ENCODE data around the gene CCR3.

The CCR3 gene

DNA sequence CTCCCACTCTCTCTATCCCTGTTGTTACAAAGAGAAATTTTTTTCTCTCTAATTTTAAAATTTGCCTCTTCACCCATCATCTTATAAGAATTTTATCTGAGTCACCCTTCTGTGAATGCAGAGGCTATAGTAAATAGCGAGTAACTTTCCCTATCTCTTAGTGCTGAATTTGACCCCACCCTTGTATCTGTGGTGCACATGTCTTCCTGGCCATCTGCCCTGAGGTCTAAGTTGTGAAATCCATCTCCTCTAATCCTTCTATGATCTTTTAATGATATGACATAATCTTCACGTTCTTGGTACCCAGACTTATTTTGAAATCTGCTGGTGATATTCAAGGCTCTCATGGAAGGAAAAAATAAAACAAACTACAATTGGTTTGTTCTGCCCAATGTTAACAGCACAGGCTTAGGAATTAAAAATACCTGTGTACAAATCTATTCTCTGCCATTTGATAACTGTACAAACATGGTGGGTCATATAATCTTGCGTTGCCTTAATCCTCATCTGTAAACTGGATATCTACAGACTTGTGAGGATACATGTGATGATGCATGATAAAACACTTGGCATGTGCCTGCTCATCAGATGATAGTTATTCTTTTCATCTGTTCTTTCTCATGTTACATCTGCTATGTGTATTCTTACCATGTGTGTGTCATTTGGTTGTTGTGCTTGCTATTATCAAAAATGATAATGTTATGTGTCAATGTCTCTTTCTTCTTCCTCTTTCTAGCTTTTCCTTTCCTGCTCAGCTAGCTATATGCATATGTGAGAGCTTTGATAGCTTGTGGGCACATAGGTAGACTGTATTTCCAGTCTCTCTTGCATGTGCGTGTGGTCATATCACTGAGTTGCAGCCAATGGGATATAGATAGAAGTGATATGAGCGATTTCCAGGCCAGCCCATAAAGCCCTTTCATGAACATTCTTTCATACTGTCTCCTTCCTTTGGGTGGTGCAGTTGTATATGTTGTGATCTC is 13.7 kb upstream of the CCR3 start:
- H3K9me3 ChIP-seq, result no peaks in the 10 kb centered on the region
- H3K4me3 ChIP-seq (ENCODE audit: low read depth, low read length), result no peak overlapping the region
- no peak for DNase-seq
- H3K27me3 ChIP-seq, result no peaks in the 10 kb centered on the region
- no peaks in the 10 kb centered on the region for H3K36me3 ChIP-seq
- TF ChIP-seq, protein P1, sequence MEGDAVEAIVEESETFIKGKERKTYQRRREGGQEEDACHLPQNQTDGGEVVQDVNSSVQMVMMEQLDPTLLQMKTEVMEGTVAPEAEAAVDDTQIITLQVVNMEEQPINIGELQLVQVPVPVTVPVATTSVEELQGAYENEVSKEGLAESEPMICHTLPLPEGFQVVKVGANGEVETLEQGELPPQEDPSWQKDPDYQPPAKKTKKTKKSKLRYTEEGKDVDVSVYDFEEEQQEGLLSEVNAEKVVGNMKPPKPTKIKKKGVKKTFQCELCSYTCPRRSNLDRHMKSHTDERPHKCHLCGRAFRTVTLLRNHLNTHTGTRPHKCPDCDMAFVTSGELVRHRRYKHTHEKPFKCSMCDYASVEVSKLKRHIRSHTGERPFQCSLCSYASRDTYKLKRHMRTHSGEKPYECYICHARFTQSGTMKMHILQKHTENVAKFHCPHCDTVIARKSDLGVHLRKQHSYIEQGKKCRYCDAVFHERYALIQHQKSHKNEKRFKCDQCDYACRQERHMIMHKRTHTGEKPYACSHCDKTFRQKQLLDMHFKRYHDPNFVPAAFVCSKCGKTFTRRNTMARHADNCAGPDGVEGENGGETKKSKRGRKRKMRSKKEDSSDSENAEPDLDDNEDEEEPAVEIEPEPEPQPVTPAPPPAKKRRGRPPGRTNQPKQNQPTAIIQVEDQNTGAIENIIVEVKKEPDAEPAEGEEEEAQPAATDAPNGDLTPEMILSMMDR (IDR thresholded peaks at IDR 0.05; ENCODE audit: low read depth, low read length), result no peak
- no peaks in the 10 kb centered on the region for H3K4me1 ChIP-seq

DNA sequence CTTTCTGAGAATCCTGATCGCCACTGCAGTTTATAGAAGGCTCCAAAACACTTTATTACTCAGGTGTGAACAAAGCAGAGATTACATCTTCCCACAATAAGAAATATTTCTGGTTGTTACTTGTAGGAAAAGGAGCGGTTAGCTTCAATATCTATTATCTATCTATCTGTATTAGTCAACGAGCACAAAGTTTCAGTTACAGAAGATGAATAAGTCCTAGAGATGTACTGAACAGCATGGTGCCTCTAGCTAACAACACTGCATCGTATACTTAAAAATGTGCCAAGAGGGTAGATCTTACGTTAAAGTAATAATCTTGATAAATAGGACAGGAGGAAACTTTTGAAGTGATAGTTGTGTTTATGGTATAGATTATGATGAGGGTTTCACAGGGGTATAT is 10.9 kb upstream of the CCR3 start:
- H3K4me1 ChIP-seq, result no peaks in the 10 kb centered on the region
- H3K36me3 ChIP-seq, result no peaks in the 10 kb centered on the region
- no peaks in the 10 kb centered on the region for H3K9me3 ChIP-seq
- no peak overlapping the region for H3K4me3 ChIP-seq (ENCODE audit: low read depth, low read length)
- no peaks in the 10 kb centered on the region for H3K27me3 ChIP-seq
- TF ChIP-seq, protein P1 (IDR thresholded peaks at IDR 0.05; ENCODE audit: low read depth, low read length), result no peak
- DNase-seq, result no peak

DNA sequence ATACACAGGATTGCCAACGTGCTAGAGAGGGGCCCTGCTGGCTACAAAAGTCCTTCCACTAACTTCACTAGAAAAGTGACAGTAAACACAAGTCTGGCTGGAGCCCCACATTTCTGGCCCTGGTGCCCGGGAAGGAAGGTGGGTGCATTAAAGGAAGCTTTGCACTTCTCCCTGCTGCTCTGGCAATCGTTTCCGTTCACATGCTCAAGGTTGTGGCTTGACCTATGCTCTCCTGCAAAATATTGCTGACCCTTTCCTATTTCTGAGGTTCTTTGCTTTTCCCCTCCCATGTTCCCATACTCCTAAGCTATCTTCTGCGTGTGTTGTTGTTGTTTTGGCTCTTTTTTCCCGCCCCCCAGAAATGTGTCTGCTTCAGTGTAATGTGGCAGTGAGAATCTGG is 9.1 kb upstream of the CCR3 start:
- no peak for DNase-seq
- Histone ChIP-seq H3K27me3 (no peaks in the 10 kb centered on the region), H3K4me3 (ENCODE audit: low read depth, low read length) (no peak overlapping the region), H3K9me3 (no peaks in the 10 kb centered on the region), H3K36me3 (no peaks in the 10 kb centered on the region), H3K4me1 (no peaks in the 10 kb centered on the region)
- TF ChIP-seq, protein P1 (IDR thresholded peaks at IDR 0.05; ENCODE audit: low read depth, low read length), result no peak

DNA sequence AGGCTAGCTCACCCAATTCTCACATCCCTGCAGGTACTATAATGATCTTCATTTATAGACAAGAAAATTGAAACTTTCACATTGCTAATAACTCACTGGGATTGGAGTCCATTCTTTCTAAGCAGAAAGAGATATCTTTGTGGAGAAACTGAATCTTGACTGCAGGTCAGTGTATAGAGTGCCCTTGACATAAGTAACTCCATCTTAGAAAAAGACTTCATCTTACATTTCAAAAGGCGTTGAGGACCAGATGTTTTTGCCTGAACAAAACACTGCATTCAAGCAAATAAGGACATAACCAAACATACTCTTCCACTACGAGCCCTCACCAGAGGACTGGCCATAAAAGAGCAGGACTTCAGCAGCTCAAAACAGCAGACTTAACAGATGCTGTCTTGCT is 6.8 kb upstream of the CCR3 start:
- no peaks in the 10 kb centered on the region for H3K9me3 ChIP-seq
- H3K4me3 ChIP-seq (ENCODE audit: low read depth, low read length), result no peak overlapping the region
- H3K36me3 ChIP-seq, result no peaks in the 10 kb centered on the region
- DNase-seq, result no peak
- H3K4me1 ChIP-seq, result no peaks in the 10 kb centered on the region
- TF ChIP-seq, protein P1 (IDR thresholded peaks at IDR 0.05; ENCODE audit: low read depth, low read length), result no peak
- no peaks in the 10 kb centered on the region for H3K27me3 ChIP-seq

DNA sequence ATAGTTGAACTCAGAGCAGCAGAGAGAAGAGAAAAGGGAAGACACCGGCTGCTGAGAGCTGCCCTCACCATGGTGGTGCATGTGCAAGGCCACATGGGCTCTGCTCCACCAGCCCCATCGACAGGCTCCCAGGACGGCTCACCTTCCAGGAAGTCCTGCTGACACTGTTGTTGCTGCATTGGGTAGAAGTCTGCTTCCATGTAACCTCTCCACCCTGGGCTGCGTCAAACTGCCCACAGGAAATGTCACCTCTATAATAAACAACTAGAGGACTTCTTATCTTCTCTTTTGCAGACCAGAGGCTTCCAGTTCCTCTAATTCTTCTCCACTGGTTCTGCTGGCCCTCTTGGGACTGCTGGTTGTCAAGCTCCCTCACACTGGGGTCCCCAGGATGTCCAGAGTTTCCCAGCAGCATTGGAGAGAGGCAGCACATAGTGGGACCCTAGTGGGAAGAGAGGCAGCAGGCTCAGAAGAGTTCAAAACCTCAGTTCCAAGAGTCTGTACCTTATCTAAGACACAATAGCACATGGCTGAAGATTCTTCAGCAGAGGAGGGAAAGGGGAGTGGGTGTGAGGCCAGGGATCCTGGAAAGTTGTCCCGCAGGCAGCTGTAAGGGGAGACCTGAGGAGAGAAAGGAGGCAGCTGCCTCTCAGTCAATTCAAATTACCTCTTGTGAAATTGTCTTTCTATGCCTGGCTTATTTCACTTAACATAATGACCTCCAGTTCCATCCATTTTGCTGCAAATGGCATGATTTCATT is 5.8 kb upstream of the CCR3 start:
- Histone ChIP-seq H3K4me1 (no peaks in the 10 kb centered on the region), H3K9me3 (no peaks in the 10 kb centered on the region), H3K4me3 (ENCODE audit: low read depth, low read length) (no peak overlapping the region), H3K36me3 (no peaks in the 10 kb centered on the region), H3K27me3 (no peaks in the 10 kb centered on the region)
- no peak for DNase-seq
- TF ChIP-seq, protein P1 (IDR thresholded peaks at IDR 0.05; ENCODE audit: low read depth, low read length), result no peak
